ENCODE data around the gene PRORP.

DNA sequence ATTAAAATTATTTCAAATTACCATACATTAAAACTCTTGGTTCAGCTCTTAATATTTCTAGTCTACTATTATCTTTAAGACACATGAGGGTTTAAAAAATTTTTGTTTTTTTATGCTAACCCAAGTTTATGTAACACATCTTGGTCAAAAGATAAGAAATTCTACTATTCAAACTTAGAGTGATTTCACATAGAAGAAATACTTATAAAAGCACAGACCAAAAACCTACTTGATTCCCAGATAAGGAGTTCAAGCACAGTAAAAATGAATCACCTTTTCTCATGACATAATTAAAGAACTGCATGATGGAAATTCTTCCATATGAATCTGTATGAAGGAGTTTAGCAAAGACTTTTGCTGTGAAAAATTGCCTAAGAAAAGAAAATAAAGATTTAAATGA lies 14.5 kb upstream of the PRORP start:
- TF ChIP-seq, protein P1, sequence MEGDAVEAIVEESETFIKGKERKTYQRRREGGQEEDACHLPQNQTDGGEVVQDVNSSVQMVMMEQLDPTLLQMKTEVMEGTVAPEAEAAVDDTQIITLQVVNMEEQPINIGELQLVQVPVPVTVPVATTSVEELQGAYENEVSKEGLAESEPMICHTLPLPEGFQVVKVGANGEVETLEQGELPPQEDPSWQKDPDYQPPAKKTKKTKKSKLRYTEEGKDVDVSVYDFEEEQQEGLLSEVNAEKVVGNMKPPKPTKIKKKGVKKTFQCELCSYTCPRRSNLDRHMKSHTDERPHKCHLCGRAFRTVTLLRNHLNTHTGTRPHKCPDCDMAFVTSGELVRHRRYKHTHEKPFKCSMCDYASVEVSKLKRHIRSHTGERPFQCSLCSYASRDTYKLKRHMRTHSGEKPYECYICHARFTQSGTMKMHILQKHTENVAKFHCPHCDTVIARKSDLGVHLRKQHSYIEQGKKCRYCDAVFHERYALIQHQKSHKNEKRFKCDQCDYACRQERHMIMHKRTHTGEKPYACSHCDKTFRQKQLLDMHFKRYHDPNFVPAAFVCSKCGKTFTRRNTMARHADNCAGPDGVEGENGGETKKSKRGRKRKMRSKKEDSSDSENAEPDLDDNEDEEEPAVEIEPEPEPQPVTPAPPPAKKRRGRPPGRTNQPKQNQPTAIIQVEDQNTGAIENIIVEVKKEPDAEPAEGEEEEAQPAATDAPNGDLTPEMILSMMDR (IDR thresholded peaks at IDR 0.05) = no peak
- no peak for TF ChIP-seq POLR2AphosphoS5 (IDR thresholded peaks at IDR 0.05; ENCODE audit: insufficient read depth in 1 of 2, low read depth in 1 of 2)
